HFF-Myc (cell line): ENCODE data around the gene SEMA7A.
A peak's percentile ranks its signal among the peaks of the same experiment; 100 is the strongest.

Experiments
- DNase-seq: peaks from one replicate; pipeline ENCODE4 v3.0.0-alpha.2; 2011; ENCODE audit warnings: low read depth; ENCODE audit errors: extremely low read depth
- H3K4me3 ChIP-seq: replicated peaks from 2 replicates; pipeline ENCODE4 v1.5.1; 2011; ENCODE audit warnings: low read depth, mild to moderate bottlenecking, control low read depth, low read length
- CTCF ChIP-seq: IDR thresholded peaks from 2 replicates; pipeline ENCODE4 v1.5.1; 2012; ENCODE audit warnings: mild to moderate bottlenecking, low read depth, low read length, control low read depth; ENCODE audit errors: missing control alignments

Gene SEMA7A

GRCh38 chr15:74422652-74423430 lies 10.9 kb downstream of the SEMA7A start:
- peak; percentile 29 for DNase-seq
- H3K4me3 ChIP-seq, result no peak overlapping the region
- TF ChIP-seq CTCF, result no peak

GRCh38 chr15:74422265-74422651 lies 11.5 kb downstream of the SEMA7A start:
- no peak overlapping the region for H3K4me3 ChIP-seq
- no peak for TF ChIP-seq CTCF
- no peak for DNase-seq

DNA sequence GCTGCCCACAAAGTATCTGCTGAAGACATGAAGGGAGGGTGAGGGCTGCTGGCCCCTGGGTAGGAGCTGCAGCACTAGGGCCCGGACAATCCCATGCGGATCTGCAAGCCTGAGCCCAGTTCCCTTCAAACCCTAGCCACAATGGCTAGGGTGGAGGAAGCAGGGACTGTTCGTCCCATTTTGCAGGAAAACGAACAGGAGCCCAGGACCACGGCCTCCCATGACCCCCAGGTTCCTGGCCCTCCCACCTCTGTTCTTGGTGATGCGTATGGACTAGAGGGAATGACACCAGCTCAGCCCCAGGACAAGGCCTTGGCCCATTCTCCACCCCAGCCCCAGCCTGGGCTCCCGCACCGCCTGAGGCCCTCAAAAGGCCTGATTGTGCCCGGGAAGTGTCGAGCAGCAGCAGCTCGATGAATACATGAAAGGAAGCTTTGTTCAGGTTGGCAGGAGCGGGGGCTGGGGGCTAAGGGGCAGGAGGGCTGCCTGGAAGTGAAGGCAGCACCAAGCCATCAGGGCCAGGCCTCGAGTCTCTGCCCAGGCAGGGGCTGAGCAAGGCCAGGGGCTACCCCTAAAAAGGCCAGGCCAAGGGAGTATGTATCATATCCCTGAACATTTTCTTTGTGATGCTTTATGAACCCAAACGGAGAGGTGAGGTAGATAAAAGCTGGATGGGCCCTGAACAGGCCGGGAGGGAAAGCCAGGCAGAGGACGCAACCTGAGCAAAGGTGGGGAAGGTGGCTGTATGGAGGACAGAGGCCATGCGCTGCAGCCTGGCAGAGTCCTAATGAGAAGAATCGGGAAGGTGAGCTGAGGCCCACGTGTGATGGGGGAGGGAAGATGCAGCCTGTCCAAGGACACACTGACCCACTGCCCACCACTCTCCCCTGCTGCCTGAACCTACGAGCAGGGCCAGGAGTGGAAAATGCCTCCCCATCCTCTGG lies 12.2 kb downstream of the SEMA7A start:
- no peak for DNase-seq

DNA sequence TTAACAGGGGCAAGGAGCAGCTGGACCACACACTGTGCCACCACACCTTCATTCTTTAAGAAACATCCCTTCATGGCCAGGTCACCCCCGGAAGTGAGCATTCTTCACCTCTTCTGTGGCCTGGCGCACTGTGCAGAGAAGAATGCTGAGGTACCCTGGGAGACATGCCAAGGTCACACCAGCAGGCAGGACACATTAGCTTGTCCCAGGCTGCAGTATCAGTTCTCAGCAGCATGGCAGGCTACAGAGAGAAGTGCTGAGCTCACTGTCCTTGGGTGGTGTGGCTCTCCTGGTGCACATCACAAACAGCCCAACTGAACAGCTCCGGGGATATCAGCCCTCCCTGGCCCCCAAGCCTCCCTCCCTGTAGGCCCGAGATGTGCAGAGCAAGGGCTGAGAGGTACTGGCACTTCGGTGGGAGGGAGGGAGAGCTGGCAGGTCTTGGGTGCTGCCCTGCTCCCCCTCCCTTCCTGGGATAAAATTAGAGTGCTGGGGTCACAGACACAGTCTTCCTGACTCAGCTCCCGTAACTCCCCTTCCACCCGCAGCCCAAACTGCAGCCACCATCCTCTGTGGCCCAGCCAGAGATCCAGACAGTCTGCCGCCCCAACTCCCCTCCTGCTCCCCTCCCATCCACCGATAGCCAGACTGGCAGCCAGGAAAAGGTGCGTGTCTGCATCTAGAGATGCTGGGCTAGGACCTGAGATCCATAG lies 13.4 kb downstream of the SEMA7A start:
- no peak for TF ChIP-seq CTCF
- no peak overlapping the region for H3K4me3 ChIP-seq
- DNase-seq, result no peak

More for the DNA sequence above, 12.2 kb downstream of the SEMA7A start:
- H3K4me3 ChIP-seq, result no peak overlapping the region
- no peak for TF ChIP-seq CTCF

GRCh38 chr15:74419432-74419831 lies 14.3 kb downstream of the SEMA7A start:
- no peak for TF ChIP-seq CTCF
- H3K4me3 ChIP-seq, result no peak overlapping the region
- DNase-seq, result no peak

- no peak overlapping the region for H3K4me3 ChIP-seq
- no peak for DNase-seq
- TF ChIP-seq CTCF, result no peak
Measured at GRCh38 chr15:74418575-74419338, 15.0 kb downstream of the SEMA7A start.
